Spleen (tissue), 11 donors: ENCODE results near the gene PALM. TPM values are rescaled to one million over a fixed set of nuclear protein-coding genes. Genes with fewer than 3 reads are reported as not detected.

Experiments used
- DNase-seq: peaks from one replicate; pipeline ENCODE4 v3.0.0-alpha.2; 2020
- H3K27ac ChIP-seq, 8 donors: fragments of 200-600 bp; sonication (generic) in 7 of 8; 1 replicate in 4 of 8; 2 replicates in 4 of 8; pipeline versions ENCODE4 v1.5.0 to v1.8.0; 2016 to 2021; ENCODE audit warnings: inconsistent platforms in 4 of 8, mild to moderate bottlenecking in 4 of 8, moderate library complexity in 1 of 8
- H3K27me3 ChIP-seq, 7 donors: fragments of 200-600 bp; sonication (generic) in 6 of 7; replicated peaks in 1 of 7; 1 replicate in 4 of 7; 2 replicates in 3 of 7; pipeline versions ENCODE4 v1.5.0 to v1.8.0; 2016 to 2021; ENCODE audit warnings: inconsistent platforms in 3 of 7, mild to moderate bottlenecking in 1 of 7
- H3K36me3 ChIP-seq, 6 donors: fragments of 200-600 bp; sonication (generic) in 5 of 6; 1 replicate in 4 of 6; 2 replicates in 2 of 6; pipeline versions ENCODE4 v1.5.0 to v1.8.0; 2016 to 2021; ENCODE audit warnings: inconsistent platforms in 2 of 6
- H3K4me1 ChIP-seq, 6 donors: fragments of 200-600 bp; sonication (generic) in 5 of 6; 1 replicate in 3 of 6; 2 replicates in 3 of 6; pipeline versions ENCODE4 v1.5.0 to v1.8.0; 2016 to 2021; ENCODE audit warnings: inconsistent platforms in 3 of 6
- H3K4me3 ChIP-seq, 8 donors: fragments of 200-600 bp; sonication (generic) in 7 of 8; 1 replicate in 4 of 8; 2 replicates in 4 of 8; pipeline versions ENCODE4 v1.5.0 to v1.8.0; 2016 to 2021; ENCODE audit warnings: inconsistent platforms in 4 of 8, mild to moderate bottlenecking in 4 of 8, moderate library complexity in 2 of 8
- H3K9me3 ChIP-seq, 8 donors: fragments of 200-600 bp; sonication (generic) in 7 of 8; 1 replicate in 4 of 8; 2 replicates in 4 of 8; pipeline versions ENCODE4 v1.5.0 to v1.8.0; 2016 to 2021; ENCODE audit warnings: inconsistent platforms in 4 of 8
- POLR2A ChIP-seq, 3 donors: fragments of 450-650 bp; IDR thresholded peaks; one replicate each; pipeline ENCODE4 v1.5.1; 2017; ENCODE audit warnings: antibody characterized with exemption in 3 of 3, mild to moderate bottlenecking in 1 of 3
- POLR2AphosphoS5 ChIP-seq, 3 donors: sonication (generic); formaldehyde crosslinking; IDR thresholded peaks; one replicate each; pipeline ENCODE4 v1.5.1; 2017; ENCODE audit warnings: antibody characterized with exemption in 3 of 3
- WGBS, 5 donors: extraction: QIAGEN DNeasy Blood & Tissue Kit in 3 of 5; methylation state at CpG; one replicate each; pipeline versions ENCODE4 v1.1.5 to v1.1.7; 2013 to 2018; 5-methylcytosine and 5-hydroxymethylcytosine counted together
- intact Hi-C: fragments of 100-400 bp; cut with DNase I; formaldehyde crosslinking; loops from one replicate; pipeline ENCODE4 v1.15.0; 2023; ENCODE audit warnings: low total_unique reads
- polyA plus RNA-seq, 3 donors: library from polyadenylated mRNA; stranded (reverse); fragments of 200-250 nt; gene quantifications; one replicate each; pipeline ENCODE4 v1.2.1, GENCODE V29; 2013
- total RNA-seq, 7 donors: library from RNA; depleted of rRNA in 3 of 7; stranded (reverse); fragments of >200 nt in 3 of 7; fragmentation: NEBNext Ultra II Directional in 4 of 7; extraction: Animal tissue kit (Norgen Biotek cat#: 25700) in 4 of 7; gene quantifications; one replicate each; pipeline versions ENCODE4 v1.1.0 to v1.2.1, GENCODE V29; 2016 to 2021
- TF ChIP-seq, protein P1 (sequence below), 11 experiments: fragments of 200-600 bp in 7 of 11; fragments of 450-650 bp in 4 of 11; sonication (generic) in 4 of 11; IDR thresholded peaks in 8 of 11; conservative IDR thresholded peaks in 3 of 11; 1 replicate in 7 of 11; 2 replicates in 4 of 11; pipeline versions ENCODE4 v1.4.0 to v1.8.0; 2016 to 2021; ENCODE audit warnings: antibody characterized with exemption in 11 of 11, inconsistent platforms in 4 of 11, mild to moderate bottlenecking in 1 of 11
- donor health status: healthy with polysubstance abuse.
- donor health status: DM: no; HTN: no; CAD: no; lungs with moderate emphysema.
- donor health status: DM: no; HTN: no; CAD: no.
- donor health status: Bipolar disorder and iron deficiency.
- donor health status: healthy.
- donor health status: DM: no; HTN: no; CAD: no.
- donor health status: DM: yes; HTN: yes; CAD: no.

The PALM gene
- total and polyA plus RNA-seq, 10 donors = 6.0 to 80.1 (median 27.0) TPM

DNA sequence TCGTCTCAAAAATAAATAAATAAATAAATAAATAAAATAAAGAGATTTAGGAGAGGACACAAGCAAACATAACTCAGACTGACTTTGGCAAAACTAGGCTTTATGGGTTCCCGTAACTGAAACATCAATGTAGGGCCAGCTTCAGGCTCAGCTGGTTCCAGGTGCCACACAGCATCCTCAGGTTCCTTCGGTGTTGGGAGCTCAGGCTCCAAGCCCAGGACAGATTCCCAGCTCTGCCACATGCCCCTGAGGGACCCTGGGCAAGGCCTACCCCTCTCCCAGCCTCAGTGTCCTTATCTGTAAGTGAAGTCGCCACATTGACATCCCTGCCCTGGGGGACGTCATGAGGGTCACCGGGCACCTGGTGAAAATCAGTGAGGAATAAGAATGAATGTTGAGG, 60.9 kb downstream of the PALM start:
- WGBS, 5 donors = 74 to 88% (median 83%) methylated on average over 6 of the region's 6 CpGs
- intact Hi-C loops = loop anchor here (10.0 kb wide), 1 partner anchor 85 kb away; the partner anchor contains the start of genes CFD and ELANE
- Histone ChIP-seq H3K9me3 (no peaks in the 10 kb centered on the region), H3K4me3 (no peak overlapping the region), H3K27ac (no peak overlapping the region), H3K27me3 (peaks cover 0 to 31% (median 0%) of the 10 kb centered on the region in 7 donors), H3K4me1 (peaks cover 0 to 14% (median 11%) of the 10 kb centered on the region in 6 donors), H3K36me3 (no peaks in the 10 kb centered on the region)
- DNase-seq = no peak
- TF ChIP-seq, protein P1, sequence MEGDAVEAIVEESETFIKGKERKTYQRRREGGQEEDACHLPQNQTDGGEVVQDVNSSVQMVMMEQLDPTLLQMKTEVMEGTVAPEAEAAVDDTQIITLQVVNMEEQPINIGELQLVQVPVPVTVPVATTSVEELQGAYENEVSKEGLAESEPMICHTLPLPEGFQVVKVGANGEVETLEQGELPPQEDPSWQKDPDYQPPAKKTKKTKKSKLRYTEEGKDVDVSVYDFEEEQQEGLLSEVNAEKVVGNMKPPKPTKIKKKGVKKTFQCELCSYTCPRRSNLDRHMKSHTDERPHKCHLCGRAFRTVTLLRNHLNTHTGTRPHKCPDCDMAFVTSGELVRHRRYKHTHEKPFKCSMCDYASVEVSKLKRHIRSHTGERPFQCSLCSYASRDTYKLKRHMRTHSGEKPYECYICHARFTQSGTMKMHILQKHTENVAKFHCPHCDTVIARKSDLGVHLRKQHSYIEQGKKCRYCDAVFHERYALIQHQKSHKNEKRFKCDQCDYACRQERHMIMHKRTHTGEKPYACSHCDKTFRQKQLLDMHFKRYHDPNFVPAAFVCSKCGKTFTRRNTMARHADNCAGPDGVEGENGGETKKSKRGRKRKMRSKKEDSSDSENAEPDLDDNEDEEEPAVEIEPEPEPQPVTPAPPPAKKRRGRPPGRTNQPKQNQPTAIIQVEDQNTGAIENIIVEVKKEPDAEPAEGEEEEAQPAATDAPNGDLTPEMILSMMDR (IDR thresholded peaks at IDR 0.05 in 8 of 11, conservative IDR thresholded peaks at IDR 0.05 in 3 of 11) = no peak
- TF ChIP-seq POLR2AphosphoS5 (IDR thresholded peaks at IDR 0.05) (no peak), POLR2A (IDR thresholded peaks at IDR 0.05) (no peak)

DNA sequence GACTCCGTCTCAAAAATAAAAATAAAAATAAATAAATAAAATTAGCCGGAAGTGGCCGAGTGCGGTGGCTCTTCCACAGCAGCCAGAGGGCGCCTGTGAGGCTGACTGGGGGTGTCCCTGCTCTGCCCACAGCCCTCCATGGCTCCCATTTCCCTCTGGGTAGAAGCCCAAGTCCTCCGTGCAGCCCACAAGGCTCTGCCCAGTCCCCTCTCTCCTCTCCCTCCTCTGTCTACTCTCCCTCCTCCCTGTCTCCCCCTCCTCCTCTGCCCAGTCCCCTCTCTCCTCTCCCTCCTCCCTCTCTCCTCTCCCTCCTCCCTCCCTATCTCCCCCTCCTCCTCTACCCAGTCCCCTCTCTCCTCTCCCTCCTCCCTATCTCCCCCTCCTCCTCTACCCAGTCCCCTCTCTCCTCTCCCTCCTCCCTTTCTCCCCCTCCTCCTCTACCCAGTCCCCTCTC, 62.6 kb downstream of the PALM start:
- Histone ChIP-seq H3K27me3 (peaks cover 0 to 19% (median 0%) of the 10 kb centered on the region in 7 donors), H3K9me3 (no peaks in the 10 kb centered on the region), H3K4me3 (no peak overlapping the region), H3K4me1 (peaks cover 0 to 14% (median 11%) of the 10 kb centered on the region in 6 donors), H3K36me3 (no peaks in the 10 kb centered on the region), H3K27ac (no peak overlapping the region)
- 9 to 15% (median 10%) methylated on average over 6 of the region's 6 CpGs for WGBS, 5 donors
- intact Hi-C loops = loop anchor here (10.0 kb wide), 1 partner anchor 83 kb away; the partner anchor contains the start of genes CFD and ELANE
- DNase-seq = no peak
- TF ChIP-seq POLR2A (IDR thresholded peaks at IDR 0.05) = no peak
- TF ChIP-seq POLR2AphosphoS5 (IDR thresholded peaks at IDR 0.05) = no peak
- TF ChIP-seq, protein P1 (IDR thresholded peaks at IDR 0.05 in 8 of 11, conservative IDR thresholded peaks at IDR 0.05 in 3 of 11) = peak in 10 of 11 experiments; percentile 27 to 66 (median 46)

DNA sequence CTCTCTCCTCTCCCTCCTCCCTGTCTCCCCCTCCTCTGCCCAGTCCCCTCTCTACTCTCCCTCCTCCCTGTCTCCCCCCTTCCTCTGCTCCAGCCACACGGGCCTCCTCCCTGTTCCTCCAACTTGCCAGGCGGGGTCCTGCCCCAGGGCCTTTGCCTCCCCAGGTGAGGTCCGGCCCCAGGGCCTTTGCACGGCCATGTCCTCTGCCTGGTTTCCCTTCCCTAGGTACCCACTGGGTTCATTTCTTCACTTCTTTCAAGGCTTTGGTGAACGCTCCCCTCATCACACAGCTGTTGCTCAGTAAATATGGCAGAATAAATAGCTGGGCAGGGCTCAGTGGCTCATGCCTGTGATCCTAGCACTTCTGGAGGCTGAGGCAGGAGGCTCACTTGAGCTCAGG, 63.3 kb downstream of the PALM start:
- intact Hi-C loops = loop anchor here (10.0 kb wide), 1 partner anchor 83 kb away; the partner anchor contains the start of genes CFD and ELANE
- no peaks in the 10 kb centered on the region for H3K9me3 ChIP-seq
- H3K36me3 ChIP-seq = no peaks in the 10 kb centered on the region
- WGBS, 5 donors = 81 to 95% (median 86%) methylated on average over 5 of the region's 5 CpGs
- no peak overlapping the region for H3K27ac ChIP-seq
- H3K27me3 ChIP-seq = peaks cover 0 to 12% (median 0%) of the 10 kb centered on the region in 7 donors
- TF ChIP-seq, protein P1 (IDR thresholded peaks at IDR 0.05 in 8 of 11, conservative IDR thresholded peaks at IDR 0.05 in 3 of 11) = no peak
- no peak for TF ChIP-seq POLR2AphosphoS5 (IDR thresholded peaks at IDR 0.05)
- no peak for TF ChIP-seq POLR2A (IDR thresholded peaks at IDR 0.05)
- H3K4me1 ChIP-seq = peaks cover 0 to 14% (median 11%) of the 10 kb centered on the region in 6 donors
- H3K4me3 ChIP-seq = no peak overlapping the region
- DNase-seq = no peak

- H3K27ac ChIP-seq = no peak overlapping the region
- DNase-seq = no peak
- peaks cover 0 to 12% (median 0%) of the 10 kb centered on the region in 7 donors for H3K27me3 ChIP-seq
- no peaks in the 10 kb centered on the region for H3K9me3 ChIP-seq
- no peaks in the 10 kb centered on the region for H3K36me3 ChIP-seq
- H3K4me1 ChIP-seq = peaks cover 0 to 14% (median 11%) of the 10 kb centered on the region in 6 donors
- WGBS, 5 donors = 71 to 83% (median 82%) methylated on average over 16 to 18 of the region's 18 CpGs
- TF ChIP-seq POLR2A (IDR thresholded peaks at IDR 0.05) = no peak
- TF ChIP-seq, protein P1 (IDR thresholded peaks at IDR 0.05 in 8 of 11, conservative IDR thresholded peaks at IDR 0.05 in 3 of 11) = no peak
- no peak for TF ChIP-seq POLR2AphosphoS5 (IDR thresholded peaks at IDR 0.05)
- intact Hi-C loops = loop anchor here (10.0 kb wide), 1 partner anchor 82 kb away; the partner anchor contains the start of genes CFD and ELANE
- H3K4me3 ChIP-seq = no peak overlapping the region
Observed at GRCh38 chr19:772730-773436, 64.1 kb downstream of the PALM start.
